ENCODE results near the gene MNT.
A peak's percentile ranks its signal among the peaks of the same experiment; 100 is the strongest.

Gene MNT

GRCh38 chr17:2394775-2395201 is 6.1 kb downstream of the MNT start:
- DNase-seq = no peak

- no peak for DNase-seq
Observed at GRCh38 chr17:2393954-2394749, 6.7 kb downstream of the MNT start.

GRCh38 chr17:2393174-2393953 is 7.5 kb downstream of the MNT start:
- peak; percentile 92 for DNase-seq

GRCh38 chr17:2392252-2393173 is 8.3 kb downstream of the MNT start:
- DNase-seq = peak; percentile 96

GRCh38 chr17:2391597-2392251 is 9.1 kb downstream of the MNT start:
- DNase-seq = no peak

GRCh38 chr17:2390199-2390836 is 10.5 kb downstream of the MNT start:
- no peak for DNase-seq

- no peak for DNase-seq
Observed at GRCh38 chr17:2388683-2389055, 12.2 kb downstream of the MNT start.

- no peak for DNase-seq
Observed at GRCh38 chr17:2388020-2388682, 12.7 kb downstream of the MNT start.

- no peak for DNase-seq
Observed at GRCh38 chr17:2387086-2388019, 13.5 kb downstream of the MNT start.

- DNase-seq = no peak
Observed at GRCh38 chr17:2386400-2387085, 14.3 kb downstream of the MNT start.

- no peak for DNase-seq
Observed at GRCh38 chr17:2385240-2386210, 15.3 kb downstream of the MNT start.

GRCh38 chr17:2384439-2385127 is 16.3 kb downstream of the MNT start:
- DNase-seq = no peak

GRCh38 chr17:2383628-2384167 is 17.2 kb downstream of the MNT start:
- DNase-seq = no peak

GRCh38 chr17:2380950-2381649 is 19.8 kb downstream of the MNT start:
- DNase-seq = no peak

- DNase-seq = no peak
Observed at GRCh38 chr17:2380226-2380922, 20.5 kb downstream of the MNT start.

Data from NCI-H146 (cell line).